Type B pancreatic cell (in vitro differentiated cells): ENCODE measurements around the gene MYL5. TPM values are rescaled to one million over a fixed set of nuclear protein-coding genes. Genes with fewer than 3 reads are reported as not detected.
"Not testable (repeated sequence)": the region's sequence is repeated elsewhere in the genome, so short reads cannot be mapped to it uniquely, and the experiment has no call there.

Experiments used
- DNase-seq: peaks from one replicate; pipeline ENCODE4 v3.0.0; 2021; ENCODE audit warnings: mixed read lengths; ENCODE audit not compliant: unreplicated experiment; ENCODE audit errors: extremely low spot score
- H3K27ac Mint-ChIP-seq: 2 replicates; pipeline ENCODE4 v1.8.0; 2021; ENCODE audit warnings: mild to moderate bottlenecking, mixed read lengths
- H3K27me3 Mint-ChIP-seq: 2 replicates; pipeline ENCODE4 v1.8.0; 2021; ENCODE audit warnings: mixed read lengths
- H3K36me3 Mint-ChIP-seq: 2 replicates; pipeline ENCODE4 v1.8.0; 2021; ENCODE audit warnings: mixed read lengths
- H3K4me1 Mint-ChIP-seq: one replicate; pipeline ENCODE4 v1.8.0; 2021; ENCODE audit warnings: mixed read lengths; ENCODE audit not compliant: unreplicated experiment
- H3K4me3 Mint-ChIP-seq: 2 replicates; pipeline ENCODE4 v1.8.0; 2021; ENCODE audit warnings: mild to moderate bottlenecking, mixed read lengths
- H3K9me3 Mint-ChIP-seq: 2 replicates; pipeline ENCODE4 v1.8.0; 2021; ENCODE audit warnings: mixed read lengths
- total RNA-seq: library from RNA; stranded (reverse); gene quantifications from 2 replicates; pipeline ENCODE4 v1.2.1, GENCODE V29; 2021; ENCODE audit warnings: low replicate concordance
- TF ChIP-seq, protein P1 (sequence below): fragments of 200-600 bp; sonication (generic); conservative IDR thresholded peaks from 2 replicates; pipeline ENCODE4 v1.5.0; 2021; ENCODE audit warnings: antibody characterized with exemption, mild to moderate bottlenecking

The MYL5 gene
- total RNA-seq, 1 donor from 2014 or later: 20.2 TPM

DNA sequence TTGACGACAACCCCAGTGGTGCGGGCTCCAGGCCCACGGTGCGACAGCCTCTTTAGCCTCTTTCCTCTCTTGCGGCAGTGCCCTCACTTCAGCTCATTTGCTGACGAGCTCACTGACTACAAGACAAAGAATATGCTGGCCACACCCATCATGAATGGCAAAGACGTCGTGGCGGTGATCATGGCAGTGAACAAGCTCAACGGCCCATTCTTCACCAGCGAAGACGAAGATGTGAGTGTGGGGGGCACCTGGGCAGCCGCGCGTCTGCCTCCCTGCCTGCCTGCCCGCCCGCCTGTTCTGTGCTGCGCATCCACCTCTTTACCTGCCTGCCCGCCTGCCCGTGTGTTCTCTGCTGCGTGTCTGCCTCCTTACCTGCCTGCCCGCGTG, 39.8 kb upstream of the MYL5 start:
- no peaks in the 10 kb centered on the region for H3K9me3 Mint-ChIP-seq
- H3K36me3 Mint-ChIP-seq: no peaks in the 10 kb centered on the region
- TF ChIP-seq, protein P1, sequence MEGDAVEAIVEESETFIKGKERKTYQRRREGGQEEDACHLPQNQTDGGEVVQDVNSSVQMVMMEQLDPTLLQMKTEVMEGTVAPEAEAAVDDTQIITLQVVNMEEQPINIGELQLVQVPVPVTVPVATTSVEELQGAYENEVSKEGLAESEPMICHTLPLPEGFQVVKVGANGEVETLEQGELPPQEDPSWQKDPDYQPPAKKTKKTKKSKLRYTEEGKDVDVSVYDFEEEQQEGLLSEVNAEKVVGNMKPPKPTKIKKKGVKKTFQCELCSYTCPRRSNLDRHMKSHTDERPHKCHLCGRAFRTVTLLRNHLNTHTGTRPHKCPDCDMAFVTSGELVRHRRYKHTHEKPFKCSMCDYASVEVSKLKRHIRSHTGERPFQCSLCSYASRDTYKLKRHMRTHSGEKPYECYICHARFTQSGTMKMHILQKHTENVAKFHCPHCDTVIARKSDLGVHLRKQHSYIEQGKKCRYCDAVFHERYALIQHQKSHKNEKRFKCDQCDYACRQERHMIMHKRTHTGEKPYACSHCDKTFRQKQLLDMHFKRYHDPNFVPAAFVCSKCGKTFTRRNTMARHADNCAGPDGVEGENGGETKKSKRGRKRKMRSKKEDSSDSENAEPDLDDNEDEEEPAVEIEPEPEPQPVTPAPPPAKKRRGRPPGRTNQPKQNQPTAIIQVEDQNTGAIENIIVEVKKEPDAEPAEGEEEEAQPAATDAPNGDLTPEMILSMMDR: no peak
- no peak for DNase-seq
- no peak overlapping the region for H3K4me3 Mint-ChIP-seq
- no peak overlapping the region for H3K27ac Mint-ChIP-seq
- H3K27me3 Mint-ChIP-seq: peaks cover 14% of the 10 kb centered on the region
- H3K4me1 Mint-ChIP-seq: no peaks in the 10 kb centered on the region

DNA sequence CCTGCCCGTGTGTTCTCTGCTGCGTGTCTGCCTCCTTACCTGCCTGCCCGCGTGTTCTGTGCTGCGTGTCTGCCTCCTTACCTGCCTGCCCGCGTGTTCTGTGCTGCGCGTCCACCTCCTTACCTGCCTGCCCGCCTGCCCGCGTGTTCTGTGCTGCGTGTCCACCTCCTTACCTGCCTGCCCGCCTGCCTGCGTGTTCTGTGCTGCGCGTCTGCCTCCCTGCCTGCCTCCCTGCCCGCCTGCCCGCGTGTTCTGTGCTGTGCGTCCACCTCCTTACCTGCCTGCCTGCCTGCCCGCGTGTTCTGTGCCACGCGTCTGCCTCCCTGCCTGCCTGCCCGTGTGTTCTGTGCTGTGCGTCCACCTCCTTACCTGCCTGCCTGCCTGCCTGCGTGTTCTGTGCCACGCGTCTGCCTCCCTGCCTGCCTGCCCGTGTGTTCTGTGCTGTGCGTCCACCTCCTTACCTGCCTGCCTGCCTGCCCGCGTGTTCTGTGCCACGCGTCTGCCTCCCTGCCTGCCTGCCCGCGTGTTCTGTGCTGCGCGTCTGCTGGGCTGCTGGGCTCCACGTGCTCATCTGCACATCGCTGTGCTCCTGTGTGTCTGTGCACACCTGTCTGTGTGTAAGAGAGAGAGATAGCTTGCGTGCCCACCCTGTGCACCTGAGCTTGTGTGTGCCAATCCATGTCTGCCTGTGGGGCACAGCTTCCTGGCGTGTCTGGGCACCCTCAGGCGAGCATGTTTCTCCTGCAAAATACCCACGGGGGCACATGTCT, 39.1 kb upstream of the MYL5 start:
- not testable (repeated sequence) for H3K4me3 Mint-ChIP-seq, H3K9me3 Mint-ChIP-seq, H3K27ac Mint-ChIP-seq, DNase-seq, H3K4me1 Mint-ChIP-seq, H3K36me3 Mint-ChIP-seq
- H3K27me3 Mint-ChIP-seq: peaks cover 14% of the 10 kb centered on the region

DNA sequence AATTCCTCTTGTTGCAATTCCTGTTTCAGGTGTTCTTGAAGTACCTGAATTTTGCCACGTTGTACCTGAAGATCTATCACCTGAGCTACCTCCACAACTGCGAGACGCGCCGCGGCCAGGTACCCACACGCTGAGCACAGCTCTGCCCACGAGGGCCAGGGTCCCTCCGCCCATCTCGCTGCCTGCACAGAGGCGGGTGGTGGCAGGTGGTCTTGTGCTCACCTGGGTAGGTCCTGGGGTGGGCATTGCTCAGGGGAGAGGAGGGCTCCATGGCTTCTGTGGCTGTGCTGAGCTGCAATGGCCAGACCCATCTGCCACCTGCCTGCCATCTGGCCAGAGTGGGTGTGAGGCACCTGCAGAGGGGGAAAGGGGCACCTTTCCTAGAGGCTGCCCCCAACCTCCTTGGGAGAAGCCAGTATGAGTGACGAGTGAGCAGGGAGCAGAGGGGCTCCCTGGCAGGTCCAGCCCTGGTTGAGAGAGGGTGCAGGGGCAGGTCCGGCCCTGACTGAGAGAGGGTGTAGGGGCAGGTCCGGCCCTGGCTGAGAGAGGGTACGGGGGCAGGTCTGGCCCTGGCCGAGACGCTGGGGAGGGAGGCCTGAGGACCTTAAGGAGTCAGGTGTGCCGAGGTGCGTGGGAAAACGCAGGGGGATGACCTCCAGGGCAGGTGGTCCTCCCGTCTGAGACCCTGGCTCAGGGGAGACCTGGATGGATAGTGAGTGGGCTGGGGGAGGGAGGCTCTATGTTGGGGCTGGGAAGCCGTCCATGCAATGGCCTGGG, 38.3 kb upstream of the MYL5 start:
- H3K36me3 Mint-ChIP-seq: no peaks in the 10 kb centered on the region
- TF ChIP-seq, protein P1: no peak
- H3K4me1 Mint-ChIP-seq: no peaks in the 10 kb centered on the region
- peaks cover 4% of the 10 kb centered on the region for H3K9me3 Mint-ChIP-seq
- H3K27ac Mint-ChIP-seq: no peak overlapping the region
- no peak overlapping the region for H3K4me3 Mint-ChIP-seq
- H3K27me3 Mint-ChIP-seq: peaks cover 13% of the 10 kb centered on the region
- DNase-seq: no peak

DNA sequence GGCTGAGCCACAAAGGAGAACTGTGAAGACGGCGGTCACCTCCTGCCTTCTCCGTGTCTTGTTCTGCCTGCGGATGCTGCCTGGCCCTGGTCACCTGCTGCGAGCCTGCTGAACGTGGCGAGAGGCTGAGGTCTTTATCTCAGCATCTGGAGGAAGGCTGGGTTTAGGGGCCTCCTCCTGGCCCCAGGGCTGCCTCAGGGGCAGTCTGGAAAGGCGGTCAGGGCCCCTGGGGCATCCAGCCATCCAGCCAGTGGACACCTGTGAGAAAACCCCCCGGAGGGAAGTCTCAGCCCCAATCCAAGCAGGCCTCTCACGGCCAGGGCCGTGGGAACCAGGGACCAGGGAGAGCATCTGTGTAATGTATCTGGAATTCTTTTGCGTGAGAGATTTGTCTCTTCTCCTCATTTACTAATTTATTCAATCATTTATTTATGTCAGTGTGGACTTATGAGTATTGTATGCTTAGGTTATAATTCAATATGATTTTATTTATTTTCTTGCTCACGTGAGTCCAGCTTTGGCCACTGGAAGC, 37.6 kb upstream of the MYL5 start:
- no peaks in the 10 kb centered on the region for H3K36me3 Mint-ChIP-seq
- no peaks in the 10 kb centered on the region for H3K4me1 Mint-ChIP-seq
- no peak overlapping the region for H3K4me3 Mint-ChIP-seq
- H3K9me3 Mint-ChIP-seq: peaks cover 4% of the 10 kb centered on the region
- peaks cover 9% of the 10 kb centered on the region for H3K27me3 Mint-ChIP-seq
- TF ChIP-seq, protein P1: no peak
- DNase-seq: no peak
- no peak overlapping the region for H3K27ac Mint-ChIP-seq

DNA sequence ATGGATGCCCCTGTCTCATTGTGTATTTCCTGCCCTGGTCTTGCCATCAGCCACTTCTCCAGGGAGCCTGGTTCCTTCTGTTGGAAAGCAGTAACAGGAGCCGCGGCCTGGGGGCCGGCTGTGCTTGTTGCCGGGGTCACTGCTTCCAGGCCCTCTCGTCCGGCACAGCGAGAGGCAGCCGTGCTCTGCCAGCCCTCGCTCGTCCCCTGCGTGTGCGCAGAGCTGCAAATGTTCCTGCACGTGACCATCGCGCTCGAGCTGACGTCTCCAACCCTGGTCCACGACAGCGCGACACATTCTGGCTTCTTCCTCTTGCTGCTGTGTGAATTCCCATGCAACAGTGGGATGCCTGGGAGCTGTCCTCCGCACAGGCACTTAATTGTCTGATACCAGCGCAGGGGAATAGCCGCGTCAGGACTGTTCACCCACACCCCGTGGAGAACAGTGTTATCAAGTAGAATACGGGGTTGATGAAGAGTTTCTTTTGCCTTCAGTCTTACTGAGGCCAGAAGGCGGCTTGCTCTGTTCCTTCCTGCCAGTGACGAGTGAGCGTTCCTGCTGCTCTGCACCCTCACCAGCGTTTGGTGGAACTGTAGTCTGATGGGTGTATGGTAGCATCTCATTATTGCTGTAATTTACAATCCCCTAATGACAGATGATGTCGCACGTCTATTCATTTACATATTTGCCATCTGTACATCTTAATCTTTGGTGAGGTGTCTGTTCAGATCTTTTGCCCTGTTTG, 36.6 kb upstream of the MYL5 start:
- Mint-ChIP-seq H3K27ac (no peak overlapping the region), H3K36me3 (no peaks in the 10 kb centered on the region), H3K9me3 (peaks cover 4% of the 10 kb centered on the region), H3K4me3 (no peak overlapping the region), H3K4me1 (no peaks in the 10 kb centered on the region), H3K27me3 (peaks cover 9% of the 10 kb centered on the region)
- TF ChIP-seq, protein P1: no peak
- DNase-seq: no peak

DNA sequence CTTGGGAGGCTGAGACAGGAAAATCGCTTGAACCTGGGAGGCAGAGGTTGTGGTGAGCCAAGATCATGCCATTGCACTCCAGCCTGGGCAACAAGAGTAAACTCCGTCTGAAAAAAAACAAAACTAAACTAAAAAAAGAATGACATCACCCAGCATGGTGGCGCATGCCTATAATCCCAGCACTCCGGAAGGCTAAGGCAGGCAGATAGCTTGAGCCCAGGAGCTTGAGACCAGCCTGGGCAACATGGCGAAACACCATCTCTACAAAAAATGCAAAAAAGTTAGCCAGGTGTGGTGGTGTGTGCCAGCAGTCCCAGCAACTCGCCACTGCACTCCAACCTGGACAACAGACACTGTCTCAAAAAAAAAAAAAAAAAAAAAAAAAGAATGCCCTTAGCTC, 32.0 kb upstream of the MYL5 start:
- not testable (repeated sequence) for DNase-seq, H3K4me3 Mint-ChIP-seq, H3K9me3 Mint-ChIP-seq, H3K27me3 Mint-ChIP-seq, H3K27ac Mint-ChIP-seq, H3K36me3 Mint-ChIP-seq, H3K4me1 Mint-ChIP-seq
